A673 (cell line): ENCODE measurements around the gene CLCNKA.

ENCODE experiments used
- CTCF ChIP-seq: fragments of 300-800, 200-600 bp; sonication (generic); conservative IDR thresholded peaks from 2 replicates; pipeline ENCODE4 v1.5.1; 2017; ENCODE audit warnings: low read depth, mild to moderate bottlenecking, antibody characterized with exemption, low read length, moderate library complexity, mixed read lengths
- EZH2 ChIP-seq: fragments of 200-600 bp; sonication (generic); IDR thresholded peaks from 2 replicates; pipeline ENCODE4 v1.6.1; 2017; ENCODE audit warnings: borderline replicate concordance, low read depth, mild to moderate bottlenecking, mixed read lengths, antibody characterized with exemption, low read length; ENCODE audit not compliant: poor library complexity, severe bottlenecking

- TF ChIP-seq CTCF (no peak), EZH2 (no peak)
Measured at GRCh38 chr1:15974855-15975254, 47.0 kb upstream of the CLCNKA start.
